HFFc6 (cell line): ENCODE measurements around the gene CTNNA3. TPM values are rescaled to one million over a fixed set of nuclear protein-coding genes. Genes with fewer than 3 reads are reported as not detected.
A peak's percentile ranks its signal among the peaks of the same experiment; 100 is the strongest.

Source experiments
- DNase-seq: peaks from one replicate; pipeline ENCODE4 v3.0.0-alpha.2; 2018
- H3K27ac Mint-ChIP-seq: 2 replicates; pipeline ENCODE4 v1.8.0; 2020; ENCODE audit warnings: mild to moderate bottlenecking, mixed read lengths
- H3K27me3 Mint-ChIP-seq: 2 replicates; pipeline ENCODE4 v1.8.0; 2021; ENCODE audit warnings: mild to moderate bottlenecking, moderate library complexity, mixed read lengths; ENCODE audit not compliant: insufficient read depth
- H3K36me3 Mint-ChIP-seq: 2 replicates; pipeline ENCODE4 v1.8.0; 2021; ENCODE audit warnings: low read depth, mixed read lengths
- H3K4me1 Mint-ChIP-seq: 2 replicates; pipeline ENCODE4 v1.8.0; 2020; ENCODE audit warnings: low read depth, mixed read lengths
- H3K4me3 Mint-ChIP-seq: 2 replicates; pipeline ENCODE4 v1.8.0; 2020; ENCODE audit warnings: mild to moderate bottlenecking, moderate library complexity, mixed read lengths
- H3K9me3 Mint-ChIP-seq: 2 replicates; pipeline ENCODE4 v1.8.0; 2020; ENCODE audit warnings: mild to moderate bottlenecking, mixed read lengths
- CTCF ChIP-seq: fragments of 200-600 bp; sonication (generic); IDR thresholded peaks from 2 replicates; pipeline ENCODE4 v1.5.0; 2021; ENCODE audit warnings: antibody characterized with exemption, mild to moderate bottlenecking
- total RNA-seq, 6 experiments: library from RNA; stranded (reverse); fragmentation: NEBNext Ultra II Directional; extraction: Animal tissue kit (Norgen Biotek cat#: 25700); gene quantifications; 2 replicates in 1 of 6; 3 replicates in 5 of 6; pipeline ENCODE4 v1.2.3, GENCODE V29; 2021

Gene CTNNA3
- total RNA-seq, 6 experiments from 2014 or later = not detected

DNA sequence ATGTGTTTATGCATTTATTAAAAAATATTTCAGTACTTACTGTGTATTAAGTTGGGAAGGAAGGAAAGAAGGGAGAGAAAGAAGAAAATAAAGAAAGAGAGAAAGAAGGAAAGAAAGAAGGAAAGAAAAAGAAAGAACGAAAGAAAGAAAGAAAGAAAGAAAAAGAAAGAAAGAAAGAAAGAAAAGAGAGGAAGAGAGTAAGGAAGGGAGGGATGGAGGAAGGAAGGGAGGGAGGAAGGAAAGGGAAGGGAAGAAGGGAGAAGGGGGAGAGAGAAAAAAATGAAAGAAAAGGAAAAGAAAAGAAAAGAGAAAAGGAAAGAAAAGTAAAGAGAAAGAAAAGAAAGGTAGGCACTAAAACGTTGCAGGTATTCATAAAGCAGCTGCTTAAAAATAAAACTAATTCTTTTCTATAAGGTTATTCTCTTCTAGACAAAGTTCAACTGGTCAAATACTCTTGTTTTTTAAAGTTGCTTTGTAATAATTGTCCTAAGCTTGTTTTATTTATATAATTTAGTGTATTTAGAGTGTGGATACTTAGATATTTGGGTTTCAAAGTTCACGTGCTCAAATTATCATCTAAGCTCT is 1473.4 kb downstream of the CTNNA3 start:
- no peaks in the 10 kb centered on the region for H3K4me1 Mint-ChIP-seq
- H3K4me3 Mint-ChIP-seq = no peak overlapping the region
- no peak overlapping the region for H3K27ac Mint-ChIP-seq
- H3K9me3 Mint-ChIP-seq = peaks cover 14% of the 10 kb centered on the region
- peaks cover 2% of the 10 kb centered on the region; the same call in 1 of the 2 replicates for H3K36me3 Mint-ChIP-seq
- peaks cover 2% of the 10 kb centered on the region for H3K27me3 Mint-ChIP-seq
- TF ChIP-seq CTCF = no peak
- no peak for DNase-seq

DNA sequence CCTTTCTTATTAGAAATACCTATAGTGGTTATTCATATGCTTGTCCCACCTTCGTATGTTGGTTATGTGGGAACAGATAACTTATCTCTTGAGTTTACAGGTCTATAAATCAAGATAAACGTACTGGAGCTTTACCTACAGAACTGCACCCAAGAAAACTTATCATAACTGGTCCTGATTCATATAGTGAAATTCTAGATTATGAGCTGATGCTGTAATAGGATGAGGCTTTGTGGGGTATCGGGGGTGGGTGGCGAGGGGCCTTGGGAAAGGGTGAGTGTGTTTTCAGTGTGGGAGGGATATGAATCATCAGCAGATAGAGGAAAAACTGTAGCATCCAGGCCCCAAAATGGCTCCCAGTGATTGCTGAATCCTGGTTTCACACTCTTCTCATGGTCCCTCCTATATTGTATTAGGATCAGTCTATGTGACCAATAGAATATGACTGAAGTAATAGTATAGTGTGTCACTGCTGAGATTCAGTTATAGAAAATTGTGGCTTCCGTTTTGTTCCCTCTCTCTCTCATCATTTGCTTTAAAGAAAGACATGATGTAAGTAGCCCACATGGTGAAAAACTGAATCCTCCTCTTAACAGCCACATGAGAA is 1476.9 kb downstream of the CTNNA3 start:
- Mint-ChIP-seq H3K9me3 (peaks cover 9% of the 10 kb centered on the region), H3K4me1 (no peaks in the 10 kb centered on the region), H3K4me3 (no peak overlapping the region), H3K36me3 (no peaks in the 10 kb centered on the region), H3K27me3 (peaks cover 2% of the 10 kb centered on the region), H3K27ac (no peak overlapping the region)
- TF ChIP-seq CTCF = no peak
- DNase-seq = no peak

GRCh38 chr10:66218289-66218688 is 1477.7 kb downstream of the CTNNA3 start:
- Mint-ChIP-seq H3K4me1 (no peaks in the 10 kb centered on the region), H3K4me3 (no peak overlapping the region), H3K36me3 (no peaks in the 10 kb centered on the region), H3K27ac (no peak overlapping the region), H3K27me3 (peaks cover 2% of the 10 kb centered on the region), H3K9me3 (peaks cover 9% of the 10 kb centered on the region)
- DNase-seq = no peak
- no peak for TF ChIP-seq CTCF

- TF ChIP-seq CTCF = no peak
- no peaks in the 10 kb centered on the region for H3K36me3 Mint-ChIP-seq
- DNase-seq = no peak
- no peak overlapping the region for H3K4me3 Mint-ChIP-seq
- H3K27me3 Mint-ChIP-seq = peaks cover 2% of the 10 kb centered on the region
- no peaks in the 10 kb centered on the region for H3K4me1 Mint-ChIP-seq
- H3K27ac Mint-ChIP-seq = no peak overlapping the region
- peaks cover 10% of the 10 kb centered on the region for H3K9me3 Mint-ChIP-seq
Measured at GRCh38 chr10:66215920-66216319, 1480.1 kb downstream of the CTNNA3 start.

- Mint-ChIP-seq H3K27ac (no peak overlapping the region), H3K4me1 (no peaks in the 10 kb centered on the region)
- no peak for DNase-seq
Measured at GRCh38 chr10:66214721-66215404, 1481.1 kb downstream of the CTNNA3 start.

More at GRCh38 chr10:66214721-66215404, 1481.1 kb downstream of the CTNNA3 start:
- peaks cover 9% of the 10 kb centered on the region for H3K9me3 Mint-ChIP-seq
- peaks cover 2% of the 10 kb centered on the region; the same call in 1 of the 2 replicates for H3K27me3 Mint-ChIP-seq
- no peaks in the 10 kb centered on the region for H3K36me3 Mint-ChIP-seq
- TF ChIP-seq CTCF = peak; percentile 37
- no peak overlapping the region for H3K4me3 Mint-ChIP-seq
